ENCODE measurements around the gene DDX10. TPM values are rescaled to one million over a fixed set of nuclear protein-coding genes. Genes with fewer than 3 reads are reported as not detected.

Gene DDX10
- total RNA-seq, 4 donors from 2014 or later: 27.9 to 511 (median 31.5) TPM

DNA sequence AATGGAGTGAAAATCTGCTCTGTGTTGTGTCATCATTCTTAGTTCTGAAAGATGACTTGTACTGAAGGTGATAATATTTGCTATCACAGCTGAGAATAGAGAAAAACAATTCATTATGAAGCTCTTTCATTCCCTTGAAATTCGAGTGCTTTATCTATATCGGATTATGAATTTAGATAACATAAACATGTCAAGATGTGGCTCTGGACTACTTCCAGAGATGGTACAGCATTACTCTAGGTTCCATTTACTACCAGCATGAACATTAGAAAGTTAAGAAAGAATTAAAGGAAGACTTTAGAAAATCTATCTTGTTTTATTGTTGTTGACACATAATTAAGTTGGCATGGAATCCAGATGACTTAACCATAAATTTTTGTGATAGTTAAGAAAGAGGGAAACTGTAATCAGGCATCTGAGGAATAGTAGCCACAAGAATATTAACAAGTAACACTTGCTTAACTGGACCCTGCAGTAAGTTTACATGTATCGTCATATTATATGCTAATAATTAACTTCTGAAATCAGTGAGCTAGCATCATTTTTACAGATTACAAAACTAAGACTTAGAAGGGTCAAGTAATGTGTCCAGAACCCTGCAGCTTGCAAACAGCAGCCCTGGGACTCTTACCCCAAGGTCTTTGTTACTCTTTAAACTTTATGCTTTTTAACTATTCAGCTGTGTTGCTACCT is 182.6 kb downstream of the DDX10 start:
- no peaks in the 10 kb centered on the region for H3K36me3 ChIP-seq
- H3K4me1 ChIP-seq: no peaks in the 10 kb centered on the region
- H3K9me3 ChIP-seq: no peaks in the 10 kb centered on the region
- intact Hi-C loops (cut with DNase I; ENCODE audit: low total_unique reads): no loop called here
- DNase-seq: no peak
- no peak overlapping the region for H3K4me3 ChIP-seq
- H3K27me3 ChIP-seq: no peaks in the 10 kb centered on the region
- no peak for TF ChIP-seq POLR2A (IDR thresholded peaks at IDR 0.05)
- TF ChIP-seq, protein P1, sequence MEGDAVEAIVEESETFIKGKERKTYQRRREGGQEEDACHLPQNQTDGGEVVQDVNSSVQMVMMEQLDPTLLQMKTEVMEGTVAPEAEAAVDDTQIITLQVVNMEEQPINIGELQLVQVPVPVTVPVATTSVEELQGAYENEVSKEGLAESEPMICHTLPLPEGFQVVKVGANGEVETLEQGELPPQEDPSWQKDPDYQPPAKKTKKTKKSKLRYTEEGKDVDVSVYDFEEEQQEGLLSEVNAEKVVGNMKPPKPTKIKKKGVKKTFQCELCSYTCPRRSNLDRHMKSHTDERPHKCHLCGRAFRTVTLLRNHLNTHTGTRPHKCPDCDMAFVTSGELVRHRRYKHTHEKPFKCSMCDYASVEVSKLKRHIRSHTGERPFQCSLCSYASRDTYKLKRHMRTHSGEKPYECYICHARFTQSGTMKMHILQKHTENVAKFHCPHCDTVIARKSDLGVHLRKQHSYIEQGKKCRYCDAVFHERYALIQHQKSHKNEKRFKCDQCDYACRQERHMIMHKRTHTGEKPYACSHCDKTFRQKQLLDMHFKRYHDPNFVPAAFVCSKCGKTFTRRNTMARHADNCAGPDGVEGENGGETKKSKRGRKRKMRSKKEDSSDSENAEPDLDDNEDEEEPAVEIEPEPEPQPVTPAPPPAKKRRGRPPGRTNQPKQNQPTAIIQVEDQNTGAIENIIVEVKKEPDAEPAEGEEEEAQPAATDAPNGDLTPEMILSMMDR (IDR thresholded peaks at IDR 0.05): no peak
- no peak overlapping the region for H3K27ac ChIP-seq

DNA sequence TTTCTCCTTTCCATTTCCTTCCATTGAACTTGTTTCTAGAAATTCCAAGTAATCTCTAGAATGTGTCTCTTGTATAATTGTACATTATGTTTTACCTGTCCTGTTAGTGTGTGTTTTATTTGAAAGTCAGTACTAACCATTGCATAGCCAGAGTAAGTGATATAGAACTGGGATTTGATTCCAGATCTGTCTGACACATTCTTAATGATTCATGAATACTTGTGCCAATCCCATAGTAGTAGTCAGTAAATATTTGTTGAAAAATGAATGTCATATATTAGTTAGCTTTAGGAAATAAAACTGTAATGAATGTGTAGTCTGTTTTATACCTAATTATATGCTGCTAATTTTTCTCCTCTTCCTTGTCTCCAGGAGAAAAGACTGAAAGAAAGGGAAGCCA is 186.9 kb downstream of the DDX10 start:
- H3K36me3 ChIP-seq: no peaks in the 10 kb centered on the region
- TF ChIP-seq, protein P1 (IDR thresholded peaks at IDR 0.05): no peak
- no peak for TF ChIP-seq POLR2A (IDR thresholded peaks at IDR 0.05)
- no peaks in the 10 kb centered on the region for H3K27me3 ChIP-seq
- H3K9me3 ChIP-seq: no peaks in the 10 kb centered on the region
- no peak for DNase-seq
- H3K27ac ChIP-seq: no peak overlapping the region
- no peak overlapping the region for H3K4me3 ChIP-seq
- intact Hi-C loops (cut with DNase I; ENCODE audit: low total_unique reads): no loop called here
- H3K4me1 ChIP-seq: no peaks in the 10 kb centered on the region

DNA sequence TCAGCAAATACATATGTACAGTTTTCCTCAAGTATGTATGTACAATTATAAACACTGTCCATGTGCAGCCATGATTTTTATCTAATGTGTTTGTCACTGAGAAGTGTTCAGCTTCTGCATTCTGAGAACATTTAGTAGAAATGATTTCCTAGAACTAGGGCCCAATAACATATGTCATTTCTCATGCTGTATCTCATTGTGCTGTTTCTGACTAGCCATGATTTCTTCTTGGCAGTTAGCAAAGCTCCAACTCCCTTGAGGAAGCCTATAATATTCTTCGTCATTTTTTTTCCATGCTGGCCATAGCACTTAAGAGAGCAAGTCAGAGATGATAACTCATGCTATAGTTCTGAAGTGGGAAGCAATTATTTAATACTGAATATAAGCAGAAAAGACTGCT is 187.8 kb downstream of the DDX10 start:
- H3K27me3 ChIP-seq: no peaks in the 10 kb centered on the region
- no peak overlapping the region for H3K4me3 ChIP-seq
- H3K36me3 ChIP-seq: no peaks in the 10 kb centered on the region
- no peaks in the 10 kb centered on the region for H3K4me1 ChIP-seq
- intact Hi-C loops (cut with DNase I; ENCODE audit: low total_unique reads): no loop called here
- no peak overlapping the region for H3K27ac ChIP-seq
- no peaks in the 10 kb centered on the region for H3K9me3 ChIP-seq
- DNase-seq: no peak
- no peak for TF ChIP-seq POLR2A (IDR thresholded peaks at IDR 0.05)
- TF ChIP-seq, protein P1 (IDR thresholded peaks at IDR 0.05): no peak

DNA sequence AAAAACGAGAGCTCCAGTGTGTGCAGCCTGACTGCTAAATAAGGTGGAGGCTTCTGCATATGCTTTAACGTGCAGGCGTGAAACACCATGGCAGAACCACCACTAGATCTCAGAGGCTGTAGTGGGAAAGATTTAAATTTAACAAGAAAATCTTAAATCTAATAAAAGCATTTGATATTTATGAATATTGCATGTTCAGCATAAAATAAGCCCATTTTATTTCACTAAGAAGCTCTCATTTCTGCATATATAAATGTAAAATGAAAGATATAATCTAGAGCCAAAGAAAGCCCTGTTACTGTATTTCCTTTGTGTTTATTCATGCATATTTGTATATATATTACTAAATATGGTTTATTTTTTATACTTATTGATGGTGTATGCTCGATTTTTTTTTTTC is 188.3 kb downstream of the DDX10 start:
- TF ChIP-seq, protein P1 (IDR thresholded peaks at IDR 0.05): no peak
- TF ChIP-seq POLR2A (IDR thresholded peaks at IDR 0.05): no peak
- Histone ChIP-seq H3K9me3 (no peaks in the 10 kb centered on the region), H3K4me1 (no peaks in the 10 kb centered on the region), H3K27me3 (no peaks in the 10 kb centered on the region), H3K27ac (peak overlapping the region in 1 of 2 donors; percentile 62), H3K4me3 (no peak overlapping the region), H3K36me3 (no peaks in the 10 kb centered on the region)
- intact Hi-C loops (cut with DNase I; ENCODE audit: low total_unique reads): no loop called here
- no peak for DNase-seq

DNA sequence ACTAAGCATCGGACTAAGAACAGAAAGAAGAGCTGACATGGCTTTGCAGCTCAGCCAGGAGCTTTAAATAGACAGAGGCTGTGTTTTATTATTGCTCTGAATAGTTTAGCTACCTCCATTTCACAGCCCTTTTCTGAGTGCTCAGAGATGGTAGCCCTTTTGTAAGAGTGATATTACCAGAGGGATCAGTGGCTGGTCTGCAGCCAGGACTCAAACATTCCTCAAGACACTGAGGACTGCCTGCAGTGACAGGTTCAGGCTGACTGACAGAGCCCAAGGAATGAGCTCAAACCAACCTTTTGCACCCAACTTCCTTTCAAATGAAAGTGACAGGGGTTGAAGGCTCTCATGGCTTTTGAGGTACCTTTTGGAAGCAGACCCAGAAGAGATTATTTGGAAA is 189.0 kb downstream of the DDX10 start:
- no peak for DNase-seq
- Histone ChIP-seq H3K27ac (peak overlapping the region; percentile 10 to 62), H3K36me3 (no peaks in the 10 kb centered on the region), H3K27me3 (no peaks in the 10 kb centered on the region), H3K9me3 (no peaks in the 10 kb centered on the region), H3K4me3 (no peak overlapping the region), H3K4me1 (no peaks in the 10 kb centered on the region)
- intact Hi-C loops (cut with DNase I; ENCODE audit: low total_unique reads): no loop called here
- TF ChIP-seq, protein P1 (IDR thresholded peaks at IDR 0.05): no peak
- no peak for TF ChIP-seq POLR2A (IDR thresholded peaks at IDR 0.05)

Data from uterus (tissue), 4 donors.